G401.6 (cell line): ENCODE measurements around the gene SLIT1.
A peak's percentile ranks its signal among the peaks of the same experiment; 100 is the strongest.

Source experiments
- FAIRE-seq: peaks from 2 replicates; lab custom pipeline; 2012; peaks lifted over from hg19 to GRCh38; lab: Jason Lieb, UNC

Gene SLIT1

DNA sequence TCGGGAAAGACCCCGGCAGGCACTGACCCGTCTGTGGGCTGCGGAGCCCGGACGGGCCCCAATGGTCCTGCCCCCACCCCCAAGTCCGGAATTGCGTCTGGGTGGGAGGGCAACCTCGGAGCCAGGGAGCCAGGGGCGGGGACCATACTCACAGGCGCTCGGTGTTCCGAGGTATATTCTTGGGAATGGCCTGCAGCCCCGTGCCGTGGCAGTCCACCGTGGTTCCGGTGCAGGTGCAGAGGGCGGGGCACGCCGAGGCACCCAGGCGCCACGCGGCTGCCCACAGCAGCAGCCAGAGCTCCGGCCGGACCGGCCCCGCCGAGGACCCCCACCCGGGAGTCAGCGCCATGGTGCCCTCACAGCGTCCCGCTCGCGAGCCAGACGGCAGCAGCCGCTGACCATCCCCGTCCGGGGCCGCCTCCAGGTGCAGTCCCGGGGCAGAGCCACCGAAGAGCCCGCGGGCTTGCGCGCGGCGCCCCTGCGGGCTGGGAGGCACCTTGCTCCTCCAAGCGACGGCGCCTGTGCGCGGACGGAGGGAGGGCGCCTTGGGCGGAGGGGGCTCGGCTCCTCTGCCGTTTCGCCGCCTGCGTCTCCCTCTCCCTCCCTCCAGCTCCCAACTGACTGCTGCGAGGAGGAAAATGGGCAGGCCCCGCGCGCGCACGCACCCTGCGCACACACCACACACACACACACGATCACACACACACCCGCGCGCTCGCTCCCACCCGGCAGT, at the start of gene SLIT1:
TSS of gene SLIT1 (minus strand) at position 634 of the 733 bp plus-strand sequence. CDS start at position 349, 285 bp downstream.
- no peak for FAIRE-seq

DNA sequence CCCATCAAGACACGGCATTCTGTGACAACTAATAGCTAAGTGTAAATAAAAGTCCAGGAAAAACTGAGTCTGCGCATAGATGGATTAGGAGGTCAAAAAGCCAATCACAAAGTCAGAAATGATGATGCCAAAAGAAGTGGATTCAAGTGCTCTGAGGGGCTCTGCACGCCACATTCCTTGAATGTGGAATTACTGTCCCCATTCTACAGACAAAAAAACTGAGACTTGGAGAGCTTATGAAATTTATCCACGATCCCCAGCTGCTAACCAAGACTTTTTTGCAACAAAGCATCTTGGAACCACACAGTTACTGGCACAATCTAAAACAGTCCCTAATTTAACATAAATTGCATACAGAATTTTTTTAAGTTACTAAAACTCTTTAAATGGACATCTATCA, 49.6 kb upstream of the SLIT1 start:
- FAIRE-seq, result no peak

DNA sequence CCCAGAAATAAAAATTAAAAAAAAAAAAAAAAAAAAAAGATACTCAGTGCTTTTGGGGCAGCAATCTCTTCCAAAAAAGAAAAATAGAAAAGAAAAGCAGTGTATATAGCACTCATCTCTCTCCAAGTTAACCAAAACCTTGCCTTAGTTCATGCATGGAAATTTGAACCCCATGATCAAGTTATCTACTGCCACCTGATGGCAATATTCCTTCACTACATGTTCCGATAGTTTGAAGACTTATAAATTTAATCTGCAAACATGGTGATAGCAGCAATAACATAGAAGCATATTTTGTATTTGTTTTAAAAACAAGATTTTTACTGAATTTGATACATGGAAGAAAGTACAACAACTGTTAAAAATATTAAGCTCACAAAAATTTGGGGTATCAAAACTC, 48.6 kb upstream of the SLIT1 start:
- peak; percentile 97 for FAIRE-seq

- FAIRE-seq, result no peak
Observed at GRCh38 chr10:97230146-97230545, 44.4 kb upstream of the SLIT1 start.

GRCh38 chr10:97229322-97230015, 43.7 kb upstream of the SLIT1 start:
- no peak for FAIRE-seq

DNA sequence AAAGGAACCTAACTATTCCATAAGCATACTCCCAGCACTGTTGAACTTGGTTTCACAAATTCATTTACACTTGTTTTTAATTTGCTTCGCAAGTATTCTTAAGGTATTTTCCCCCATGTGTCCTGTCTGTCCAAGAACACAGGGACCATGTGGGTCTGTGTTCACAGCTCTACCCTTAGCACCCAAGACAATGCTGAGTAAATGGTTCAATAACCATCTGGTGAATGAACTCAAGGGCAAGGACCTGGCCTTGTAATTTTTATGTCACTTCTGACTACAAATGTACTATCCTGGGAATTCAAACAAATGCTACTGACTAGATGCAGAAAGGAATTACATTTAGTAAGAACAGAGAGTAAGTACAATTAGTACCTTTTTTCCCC, 43.0 kb upstream of the SLIT1 start:
- no peak for FAIRE-seq

GRCh38 chr10:97228130-97228774, 42.5 kb upstream of the SLIT1 start:
- no peak for FAIRE-seq

GRCh38 chr10:97226398-97226797, 40.6 kb upstream of the SLIT1 start:
- no peak for FAIRE-seq

GRCh38 chr10:97224483-97225435, 39.0 kb upstream of the SLIT1 start:
- no peak for FAIRE-seq

DNA sequence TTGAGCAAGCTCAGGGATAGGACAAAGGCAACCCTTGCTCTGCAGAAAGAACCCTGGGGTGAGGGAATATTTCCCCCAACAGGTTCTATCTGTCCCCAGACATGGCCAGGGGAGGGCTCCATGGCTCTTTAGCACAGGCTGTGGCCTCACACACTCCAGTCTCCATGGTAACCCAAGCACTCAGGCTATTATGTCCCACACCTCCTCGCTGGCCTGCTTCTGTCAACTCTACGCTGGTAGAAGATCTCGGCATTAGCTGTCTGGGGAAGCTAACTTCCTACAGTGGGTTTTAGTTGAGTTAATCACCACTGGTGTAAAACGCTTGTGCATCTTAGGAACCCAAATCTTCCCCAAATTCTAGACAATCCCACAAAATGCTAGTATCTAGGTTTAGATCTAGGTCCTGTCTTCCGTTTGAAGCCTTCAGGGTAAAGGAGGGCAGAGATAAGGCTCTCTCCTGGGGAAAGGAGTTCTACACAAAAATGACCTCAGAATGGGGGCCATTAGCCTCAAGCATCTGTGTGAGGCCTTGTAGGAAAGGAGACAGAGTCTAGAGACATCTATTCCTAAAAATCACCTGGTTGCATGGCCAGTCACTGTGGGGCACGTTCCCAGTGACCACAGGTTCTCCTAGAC, 36.7 kb upstream of the SLIT1 start:
- FAIRE-seq, result no peak

GRCh38 chr10:97220355-97220754, 34.6 kb upstream of the SLIT1 start:
- FAIRE-seq, result no peak

DNA sequence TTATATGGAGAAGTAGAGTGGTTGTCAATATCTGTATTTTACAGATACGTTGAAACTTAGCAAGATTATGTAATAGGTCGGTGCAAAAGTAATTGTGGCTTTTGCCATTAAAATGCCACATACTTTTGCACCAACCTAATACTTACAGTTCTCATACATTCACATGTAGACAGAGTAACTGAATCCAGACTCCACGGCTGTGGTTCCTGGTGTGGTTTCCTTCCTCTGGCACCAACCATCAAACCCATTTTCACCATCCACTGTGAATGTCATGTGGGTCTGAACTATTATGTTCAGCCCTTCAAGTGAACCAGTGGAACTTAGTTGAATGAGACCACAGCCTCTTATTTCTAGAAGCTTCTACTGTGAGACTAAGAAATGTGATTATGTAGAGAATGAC, 31.5 kb upstream of the SLIT1 start:
- no peak for FAIRE-seq

GRCh38 chr10:97215619-97216260, 30.0 kb upstream of the SLIT1 start:
- no peak for FAIRE-seq

GRCh38 chr10:97213431-97213830, 27.7 kb upstream of the SLIT1 start:
- FAIRE-seq, result no peak

- no peak for FAIRE-seq
Observed at GRCh38 chr10:97211229-97211628, 25.5 kb upstream of the SLIT1 start.

DNA sequence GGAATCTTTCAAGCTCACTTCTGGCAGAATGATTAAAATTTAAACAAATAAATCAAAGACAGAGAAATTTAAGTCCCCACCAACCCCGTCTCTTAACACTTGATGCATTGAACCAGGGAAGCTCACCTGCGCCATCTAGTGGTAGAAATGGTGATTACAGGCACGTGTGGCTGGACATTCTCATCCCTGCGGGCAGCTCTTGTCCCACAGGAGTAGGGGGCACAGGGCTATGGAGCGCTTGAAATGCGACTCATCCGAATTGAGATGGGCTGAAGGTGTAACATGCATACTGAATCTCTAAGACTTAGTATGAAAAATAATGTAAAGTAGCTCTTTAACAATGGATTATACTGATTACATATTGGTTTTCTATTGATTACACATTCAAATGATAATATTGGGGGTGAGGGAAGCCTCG, 24.8 kb upstream of the SLIT1 start:
- FAIRE-seq, result peak; percentile 54

- no peak for FAIRE-seq
Observed at GRCh38 chr10:97207756-97208346, 22.1 kb upstream of the SLIT1 start.

DNA sequence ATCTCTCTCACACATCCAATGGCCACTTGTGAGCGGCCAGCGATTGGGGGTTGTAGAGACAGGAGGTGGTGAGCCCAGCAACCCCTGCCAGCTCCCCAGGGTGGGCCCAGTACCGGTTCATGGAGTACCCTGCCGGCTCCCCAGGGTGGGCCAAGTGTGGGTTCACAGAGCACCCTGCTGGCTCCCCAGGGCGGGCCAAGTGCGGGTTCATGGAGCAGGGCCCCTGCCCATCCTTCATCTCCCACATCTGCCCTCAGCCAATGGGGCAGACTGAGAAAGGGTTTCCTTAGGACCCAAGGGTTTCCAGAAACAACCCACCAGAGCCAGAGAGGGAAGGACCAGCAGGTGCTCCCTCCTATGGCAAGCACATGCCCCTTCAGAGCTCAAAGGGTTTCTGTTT, 21.4 kb upstream of the SLIT1 start:
- no peak for FAIRE-seq

- FAIRE-seq, result no peak
Observed at GRCh38 chr10:97204826-97205679, 19.3 kb upstream of the SLIT1 start.

DNA sequence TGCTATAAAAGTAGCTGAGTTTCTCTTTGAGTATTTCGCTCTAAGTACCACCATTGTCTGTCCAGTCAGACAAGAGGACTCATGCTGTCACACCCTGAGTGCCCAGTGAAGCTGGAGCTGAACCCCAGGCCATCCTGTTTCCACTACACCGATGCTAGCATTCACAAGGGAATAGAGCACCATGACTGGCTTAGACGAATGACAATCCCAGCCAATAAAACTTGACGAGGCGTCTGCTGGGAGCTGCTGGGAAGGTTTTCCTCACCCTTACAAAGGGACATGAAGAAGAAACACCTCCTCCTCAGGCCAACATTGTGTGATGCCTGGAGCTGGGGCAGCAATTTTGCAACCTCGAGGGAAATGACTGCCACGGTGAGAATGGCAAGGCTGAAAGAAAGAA, 17.5 kb upstream of the SLIT1 start:
- FAIRE-seq, result no peak
